HepG2 (cell line): ENCODE data around the gene COL27A1. TPM values are rescaled to one million over a fixed set of nuclear protein-coding genes. Genes with fewer than 3 reads are reported as not detected.

ENCODE experiments used
- ATAC-seq: fragments of 200-7000 bp; cut with Tn5 transposase; 3 replicates; pipeline ENCODE4 v1.9.1; 2020; ENCODE audit warnings: mild to moderate bottlenecking, moderate library complexity
- BruUV-seq: library from RNA; stranded (reverse); fragments of 400-500 nt; replicated peaks from 2 replicates; lab custom pipeline; 2021; lab: Mats Ljungman, UMichigan
- CTCF ChIA-PET: fragments of 300-600 bp; formaldehyde crosslinking; extraction: SDS; loops from one replicate; lab custom pipeline; 2021; ENCODE audit warnings: low total read pairs, inconsistent platforms, low intra/inter-chr PET ratio; lab: Yijun Ruan, JAX
- POLR2A ChIA-PET: fragments of 350-600 bp; sonication (Branson Sonifier 250); formaldehyde crosslinking; loops from one replicate; lab custom pipeline; 2020; ENCODE audit warnings: antibody characterized with exemption, inconsistent platforms; lab: Yijun Ruan, JAX
- DNase-seq: peaks from one replicate; pipeline ENCODE4 v3.0.0-alpha.2; 2015; ENCODE audit warnings: low spot score
- FAIRE-seq: peaks from 3 replicates; lab custom pipeline; 2011; peaks lifted over from hg19 to GRCh38; lab: Jason Lieb, UNC
- H2AFZ ChIP-seq: one replicate; pipeline ENCODE4 v1.6.1; 2011; ENCODE audit warnings: low read length, inconsistent platforms
- H3K27ac ChIP-seq: fragments of 300-600 bp; 3 replicates; pipeline ENCODE4 v1.8.0; 2011; ENCODE audit warnings: mixed run types, mild to moderate bottlenecking, mixed read lengths, low read length, inconsistent platforms; ENCODE audit not compliant: insufficient read depth; ENCODE audit errors: extremely low read length
- H3K27me3 ChIP-seq, 2 experiments: fragments of 200-600 bp in 1 of 2; 2 replicates in 1 of 2; 3 replicates in 1 of 2; pipeline versions ENCODE4 v1.6.0 to v1.8.0; 2011; ENCODE audit warnings: low read length in 2 of 2, mild to moderate bottlenecking in 2 of 2, moderate library complexity in 2 of 2, inconsistent platforms in 1 of 2; ENCODE audit not compliant: insufficient read depth in 2 of 2, control insufficient read depth in 1 of 2
- H3K36me3 ChIP-seq, 2 experiments: fragments of 200-600 bp in 1 of 2; replicated peaks in 1 of 2; 2 replicates in 1 of 2; 3 replicates in 1 of 2; pipeline versions ENCODE4 v1.5.1 to v1.8.0; 2011; ENCODE audit warnings: low read length in 2 of 2, inconsistent platforms in 1 of 2; ENCODE audit not compliant: insufficient read depth in 2 of 2, control insufficient read depth in 1 of 2
- H3K4me1 ChIP-seq: 2 replicates; pipeline ENCODE4 v1.5.1; 2012; ENCODE audit warnings: low read length, inconsistent platforms; ENCODE audit not compliant: insufficient read depth
- H3K4me2 ChIP-seq: 2 replicates; pipeline ENCODE4 v1.6.0; 2011; ENCODE audit warnings: low read depth, low read length, inconsistent platforms
- H3K4me3 ChIP-seq, 3 experiments: fragments of 200-600 bp in 1 of 3; sonication (generic), shearing (Covaris generic) in 1 of 3; replicated peaks in 1 of 3; 2 replicates each; pipeline ENCODE4 v1.5.1; 2011 to 2016; ENCODE audit warnings: low read length in 3 of 3, inconsistent platforms in 2 of 3, low read depth in 2 of 3, mild to moderate bottlenecking in 2 of 3, control low read depth in 1 of 3, mixed read lengths in 1 of 3; ENCODE audit not compliant: insufficient read depth in 1 of 3
- H3K79me2 ChIP-seq: one replicate; pipeline ENCODE4 v1.6.1; 2011; ENCODE audit warnings: low read length, inconsistent platforms; ENCODE audit not compliant: insufficient read depth
- H3K9ac ChIP-seq: 2 replicates; pipeline ENCODE4 v1.6.0; 2011; ENCODE audit warnings: mild to moderate bottlenecking, low read depth, low read length, inconsistent platforms; ENCODE audit not compliant: insufficient read depth
- H3K9me3 ChIP-seq: 2 replicates; pipeline ENCODE4 v1.5.1; 2012; ENCODE audit warnings: mild to moderate bottlenecking, low read length
- H4K20me1 ChIP-seq: 2 replicates; pipeline ENCODE4 v1.6.0; 2011; ENCODE audit warnings: inconsistent platforms, mild to moderate bottlenecking, low read length, moderate library complexity; ENCODE audit not compliant: insufficient read depth
- AFF4 ChIP-seq: sonication (generic); formaldehyde crosslinking; IDR thresholded peaks from 2 replicates; pipeline ENCODE4 v1.4.0; 2020; ENCODE audit warnings: missing genetic modification reagents
- ATF2 ChIP-seq: sonication (generic); formaldehyde crosslinking; IDR thresholded peaks from 2 replicates; pipeline ENCODE4 v1.4.0; 2020; ENCODE audit warnings: missing genetic modification reagents
- CREB3 ChIP-seq: sonication (generic); formaldehyde crosslinking; IDR thresholded peaks from 2 replicates; pipeline ENCODE4 v1.5.0; 2020; ENCODE audit warnings: missing genetic modification reagents
- FLYWCH1 ChIP-seq: sonication (generic); formaldehyde crosslinking; IDR thresholded peaks from 2 replicates; pipeline ENCODE4 v1.8.1; 2023; ENCODE audit warnings: mild to moderate bottlenecking, missing genetic modification reagents
- FOXA3 ChIP-seq: IDR thresholded peaks from 2 replicates; pipeline ENCODE4 v1.6.1; 2016; ENCODE audit warnings: missing genetic modification reagents, missing compliant biosample characterization
- IKZF1 ChIP-seq: fragments of 450-650 bp; IDR thresholded peaks from 2 replicates; pipeline ENCODE4 v1.7.1; 2016
- KAT8 ChIP-seq: IDR thresholded peaks from 2 replicates; pipeline ENCODE4 v1.6.1; 2016; ENCODE audit warnings: missing genetic modification reagents, missing compliant biosample characterization
- MAFK ChIP-seq, 2 experiments: IDR thresholded peaks in 1 of 2; conservative IDR thresholded peaks in 1 of 2; 2 replicates each; pipeline ENCODE4 v1.6.1; 2011; ENCODE audit warnings: improper control_type of control experiment in 2 of 2, low read length in 2 of 2
- SIX4 ChIP-seq: sonication (generic); formaldehyde crosslinking; IDR thresholded peaks from 2 replicates; pipeline ENCODE4 v1.4.0; 2020; ENCODE audit warnings: missing genetic modification reagents
- THYN1 ChIP-seq: sonication (generic); formaldehyde crosslinking; IDR thresholded peaks from 2 replicates; pipeline ENCODE4 v1.8.1; 2023; ENCODE audit warnings: low read depth, mild to moderate bottlenecking, moderate library complexity, missing genetic modification reagents, borderline replicate concordance
- ZNF124 ChIP-seq: sonication (generic); formaldehyde crosslinking; IDR thresholded peaks from 2 replicates; pipeline ENCODE4 v1.4.0; 2020; ENCODE audit warnings: missing genetic modification reagents
- ZNF281 ChIP-seq: sonication (generic); formaldehyde crosslinking; IDR thresholded peaks from 2 replicates; pipeline ENCODE4 v1.4.0; 2020; ENCODE audit warnings: missing genetic modification reagents, borderline replicate concordance
- ZNF468 ChIP-seq: sonication (generic); formaldehyde crosslinking; IDR thresholded peaks from 2 replicates; pipeline ENCODE4 v1.8.0; 2022; ENCODE audit warnings: mild to moderate bottlenecking, moderate library complexity, missing genetic modification reagents
- WGBS: methylation state at CpG from one replicate; pipeline ENCODE4 v1.1.6; 2017; ENCODE audit warnings: low lambda C conversion rate; 5-methylcytosine and 5-hydroxymethylcytosine counted together
- in situ Hi-C: cut with HindIII; loops from 2 replicates; pipeline ENCODE4 v1.10.0; 2017; ENCODE audit warnings: low pct_unique_long_range_greater_than_20kb; ENCODE audit not compliant: extremely low pct_ligation_motif_present
- intact Hi-C: fragments of 100-400 bp; cut with micrococcal nuclease; formaldehyde crosslinking; loops from one replicate; pipeline ENCODE4 v1.10.0; 2022; ENCODE audit not compliant: unreplicated experiment
- polyA plus RNA-seq, 8 experiments: library from polyadenylated mRNA; depleted of rRNA in 3 of 8; stranded (reverse) in 7 of 8; unstranded in 1 of 8; fragments of >200 nt; fragmentation: Illumina TruSeq in 4 of 8; extraction: Trizol in 4 of 8; gene quantifications; 2 replicates each; pipeline versions ENCODE4 v1.2.1 to v1.2.3, GENCODE V29; 2011 to 2016; ENCODE audit warnings: low read depth in 4 of 8, missing spikeins in 1 of 8, mixed read lengths in 1 of 8; ENCODE audit not compliant: insufficient read depth in 1 of 8
- total RNA-seq, 5 experiments: library from RNA; depleted of rRNA; stranded (reverse); fragments of >200 nt; fragmentation: Illumina TruSeq; extraction: Trizol; gene quantifications; 2 replicates each; pipeline ENCODE4 v1.2.3, GENCODE V29; 2016; ENCODE audit warnings: low read depth in 1 of 5

The COL27A1 gene
- total and polyA plus RNA-seq, 2 of the 13 experiments (the other 11 are each of a cell fraction or from before 2014, with no cell fraction given), result 71.3 to 89.1 TPM

- TF ChIP-seq ATF2 (CRISPR knock-in tag) (no peak), FOXA3 (CRISPR knock-in tag) (peak; percentile 25; the same call in 1 of the 2 replicates), MAFK (conservative IDR thresholded peaks at IDR 0.05 in 1 of 2, IDR thresholded peaks at IDR 0.05 in 1 of 2; ENCODE audit: low read length in 2 of 2) (no peak), FLYWCH1 (CRISPR knock-in tag) (no peak), CREB3 (no peak)
Observed at GRCh38 chr9:114224247-114224610, 68.9 kb downstream of the COL27A1 start (continued).

GRCh38 chr9:114225561-114226212 is 70.3 kb downstream of the COL27A1 start:
- in situ Hi-C loops (no loop called here), intact Hi-C loops (loop anchor here (2.0 kb wide), 1 partner anchor 51 kb away; no protein-coding TSS in a partner anchor)
- H3K4me2 ChIP-seq, result no peak overlapping the region
- no peak overlapping the region for H3K9ac ChIP-seq
- no peak overlapping the region for H3K27ac ChIP-seq
- WGBS, result 98% methylated on average over 11 of the region's 11 CpGs
- no peaks in the 10 kb centered on the region for H4K20me1 ChIP-seq
- peaks cover 20 to 73% of the 10 kb centered on the region in 2 experiments for H3K36me3 ChIP-seq
- H3K9me3 ChIP-seq, result no peaks in the 10 kb centered on the region
- no peak for TF ChIP-seq KAT8 (CRISPR knock-in tag)
- no peak for TF ChIP-seq IKZF1
- TF ChIP-seq ZNF281 (CRISPR knock-in tag), result no peak
- no peak for TF ChIP-seq SIX4 (CRISPR knock-in tag)
- TF ChIP-seq ZNF124 (CRISPR knock-in tag), result no peak
- no peak for TF ChIP-seq AFF4 (CRISPR knock-in tag)
- no peak for TF ChIP-seq THYN1 (CRISPR knock-in tag)
- no peak for TF ChIP-seq ZNF468 (CRISPR knock-in tag)
- no TSS peak for BruUV-seq
- H3K4me3 ChIP-seq, result no peak overlapping the region
- no peaks in the 10 kb centered on the region for H3K79me2 ChIP-seq
- FAIRE-seq (no peak), DNase-seq (no peak), ATAC-seq (no peak)
- ChIA-PET POLR2A (interaction anchor here (4.2 kb wide), 1 partner anchor 51 kb away, joined by 17 read pairs; no protein-coding TSS in a partner anchor), CTCF (no interaction called here)
- no peaks in the 10 kb centered on the region for H3K27me3 ChIP-seq
- H2AFZ ChIP-seq, result no peak overlapping the region
- peaks cover 19% of the 10 kb centered on the region for H3K4me1 ChIP-seq
